ENCODE results near the gene FECH.

- TF ChIP-seq EZH2 (IDR thresholded peaks at IDR 0.05; ENCODE audit: borderline replicate concordance, low read length): no peak
- TF ChIP-seq CTCF (conservative IDR thresholded peaks at IDR 0.05 in 1 of 2, IDR thresholded peaks at IDR 0.05 in 1 of 2; ENCODE audit: extremely low read depth in 1 of 2, insufficient read depth in 1 of 2, low read depth in 1 of 2, low read length in 2 of 2): no peak
These were observed 8.8 kb upstream of the FECH start for GRCh38 chr18:57595347-57595746.

All from mammary epithelial cell (primary cell).